GM19463 (cell line): Measurements from ENCODE around the gene CHCHD4.
A peak's percentile ranks its signal among the peaks of the same experiment; 100 is the strongest.

ENCODE experiments used
- ATAC-seq: cut with Tn5 transposase; IDR thresholded peaks from one replicate; pipeline ENCODE4 v1.9.1; 2021; ENCODE audit warnings: mild to moderate bottlenecking, moderate library complexity; ENCODE audit not compliant: unreplicated experiment

Gene CHCHD4

DNA sequence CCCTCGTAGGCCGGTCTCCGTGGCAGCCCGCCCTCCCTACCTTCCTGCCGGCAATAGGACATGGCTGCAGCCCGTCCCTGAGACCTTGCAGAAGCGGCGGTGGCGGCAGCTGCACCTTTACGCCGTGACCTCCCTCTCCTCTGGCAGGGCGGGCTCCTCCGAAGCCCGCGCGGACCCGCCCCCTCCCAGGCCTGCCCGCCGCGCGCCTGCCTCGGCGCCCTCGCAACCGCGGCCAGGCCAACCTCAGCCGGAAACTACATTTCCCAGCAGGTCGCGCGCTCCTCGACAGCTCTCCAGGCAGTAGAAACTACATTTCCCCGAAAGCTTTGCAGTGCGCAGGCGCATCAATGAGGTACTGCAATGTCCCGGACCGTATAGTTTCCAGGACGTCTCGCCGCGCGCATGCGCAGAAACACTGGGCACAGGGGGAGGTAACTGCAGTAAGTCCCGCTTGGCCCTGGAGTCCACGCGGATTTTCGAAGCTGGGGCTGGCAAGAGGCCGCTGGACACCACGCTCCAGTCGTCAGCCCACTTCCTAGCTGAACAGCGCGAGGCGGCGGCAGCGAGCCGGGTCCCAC, at the start of gene CHCHD4, which contains the start of gene TMEM43:
CHCHD4 (minus strand) TSS at position 256 of the 578 bp plus-strand sequence; CDS start at position 62, 194 bp downstream.
TMEM43 (plus strand) TSS at position 438 of the 578 bp plus-strand sequence. CDS start 142 bp downstream, outside the sequence.
- peak; percentile 84 for ATAC-seq

DNA sequence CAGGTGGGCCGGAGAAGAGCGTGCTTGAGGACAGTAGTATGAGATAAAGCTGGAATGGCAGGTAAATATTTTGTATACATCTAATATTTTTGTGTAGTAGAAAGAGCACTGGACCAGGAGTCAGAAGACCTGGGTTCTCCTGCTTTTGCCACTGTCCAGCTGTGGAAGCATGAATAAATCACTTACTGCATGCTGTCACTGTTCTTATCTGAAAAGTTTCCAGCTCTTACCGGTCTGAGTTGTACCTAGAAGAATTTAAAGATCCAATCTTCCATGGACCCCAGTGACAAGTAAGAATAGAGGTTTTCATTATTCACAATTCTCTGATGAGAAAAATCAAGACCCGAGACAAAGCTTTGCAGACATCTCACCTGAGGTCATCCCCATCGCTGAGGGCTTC, 47.8 kb upstream of the CHCHD4 start:
- no peak for ATAC-seq

DNA sequence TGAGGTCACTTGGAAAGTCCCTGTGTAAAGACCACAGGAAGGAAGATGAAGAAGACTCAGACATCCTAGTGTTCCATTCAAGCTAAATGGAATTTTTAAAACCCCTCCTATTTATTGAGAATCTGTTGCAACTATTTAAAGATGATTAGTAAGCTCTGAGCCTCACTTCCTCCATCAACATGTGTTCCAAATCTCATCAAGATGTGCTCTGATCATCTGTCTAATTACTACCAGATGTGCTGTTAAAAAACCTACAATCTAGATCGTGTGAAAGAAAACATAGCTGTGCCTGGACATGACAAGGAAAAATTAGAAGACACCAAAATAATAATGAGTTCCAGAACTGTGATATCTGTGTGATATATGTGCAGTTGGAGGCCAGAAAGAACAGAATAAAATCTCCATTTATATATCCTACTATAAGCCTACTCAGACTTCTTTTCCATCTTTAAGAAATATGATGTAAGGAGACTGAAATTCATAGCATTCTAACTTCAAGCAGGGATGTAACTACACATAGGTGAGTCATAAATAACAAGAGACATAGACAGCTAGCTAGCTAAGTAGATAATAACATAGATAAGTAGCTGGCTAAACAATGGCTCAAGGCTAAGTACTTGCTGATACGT, 46.0 kb upstream of the CHCHD4 start:
- no peak for ATAC-seq

DNA sequence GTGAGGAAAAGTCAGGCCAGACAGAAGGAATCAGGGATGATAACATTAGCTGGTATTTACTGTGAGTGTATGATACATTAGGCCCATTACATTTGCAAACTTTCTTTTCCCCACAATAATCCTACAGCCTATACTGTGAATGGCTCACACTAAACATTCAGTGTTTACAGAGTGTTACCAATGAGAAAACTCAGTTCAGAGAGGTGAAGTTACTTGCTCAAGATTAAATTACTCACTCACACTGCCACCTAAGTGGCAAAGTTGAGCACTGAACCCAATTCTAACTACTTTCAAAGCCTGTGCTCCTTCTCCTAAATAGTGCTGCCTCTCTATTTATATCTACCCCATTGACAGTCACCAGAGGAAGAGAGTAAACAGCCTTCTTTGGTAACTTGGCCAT, 45.2 kb upstream of the CHCHD4 start:
- ATAC-seq: no peak

DNA sequence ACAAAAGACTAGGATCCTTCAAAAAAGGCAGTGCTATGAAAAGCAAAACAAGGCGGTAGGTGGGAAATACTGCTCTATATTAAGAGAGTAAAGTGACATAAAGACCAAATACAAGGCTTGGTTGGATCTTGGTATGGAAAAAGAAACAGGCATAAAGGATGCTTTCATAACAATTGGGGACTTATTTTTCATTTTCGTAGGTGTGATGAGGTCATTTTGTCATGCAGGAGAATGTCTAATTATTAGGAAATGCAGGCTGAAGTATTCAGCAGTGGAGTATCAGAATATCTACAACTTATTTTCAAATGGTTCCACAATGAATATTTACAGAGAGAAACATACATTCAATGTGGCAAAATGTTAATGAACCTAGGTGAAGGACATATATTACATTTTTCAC, 44.8 kb upstream of the CHCHD4 start:
- no peak for ATAC-seq

GRCh38 chr3:14166877-14167603, 42.4 kb upstream of the CHCHD4 start:
- ATAC-seq: no peak

DNA sequence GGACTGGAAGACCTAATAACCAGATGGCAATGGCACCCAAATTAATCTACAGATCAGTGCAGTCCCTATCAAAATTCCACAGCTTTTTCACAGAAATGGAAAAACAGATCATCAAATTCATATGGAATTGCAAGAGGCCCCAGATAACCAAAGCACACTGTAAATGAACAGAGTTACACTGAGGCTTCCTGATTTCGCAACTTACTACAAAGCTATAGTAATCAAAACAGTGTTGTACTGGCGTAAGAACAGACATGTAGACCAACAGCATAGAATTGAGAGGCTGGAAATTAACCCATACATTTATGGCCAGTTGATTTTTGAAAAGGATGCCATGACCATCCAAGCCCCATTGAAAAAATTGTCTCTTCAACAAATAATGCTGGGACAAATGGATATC, 37.5 kb upstream of the CHCHD4 start:
- no peak for ATAC-seq

GRCh38 chr3:14161282-14161681, 36.6 kb upstream of the CHCHD4 start:
- ATAC-seq: no peak

- no peak for ATAC-seq
Measured at GRCh38 chr3:14159426-14159825, 34.8 kb upstream of the CHCHD4 start.

DNA sequence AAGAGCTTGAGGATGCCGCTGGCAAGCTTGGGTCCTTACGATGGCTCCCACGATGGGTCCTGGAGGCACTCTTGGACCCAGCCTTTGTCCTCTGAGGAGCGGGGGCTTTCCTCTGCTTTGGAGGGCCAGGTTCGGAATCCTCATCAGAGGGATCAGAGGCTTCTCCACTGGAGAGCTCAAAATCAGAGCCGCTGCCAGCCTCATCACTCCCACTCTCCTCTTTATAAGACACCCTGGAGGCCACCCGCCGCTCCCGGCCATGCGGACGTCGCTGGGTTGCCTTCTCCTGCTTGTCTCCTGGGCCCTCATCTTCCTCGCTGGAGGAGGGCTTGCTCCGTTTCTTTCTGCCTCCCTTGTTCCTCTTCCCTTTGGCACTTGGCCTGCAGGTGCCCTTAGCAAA, 33.7 kb upstream of the CHCHD4 start:
- no peak for ATAC-seq

DNA sequence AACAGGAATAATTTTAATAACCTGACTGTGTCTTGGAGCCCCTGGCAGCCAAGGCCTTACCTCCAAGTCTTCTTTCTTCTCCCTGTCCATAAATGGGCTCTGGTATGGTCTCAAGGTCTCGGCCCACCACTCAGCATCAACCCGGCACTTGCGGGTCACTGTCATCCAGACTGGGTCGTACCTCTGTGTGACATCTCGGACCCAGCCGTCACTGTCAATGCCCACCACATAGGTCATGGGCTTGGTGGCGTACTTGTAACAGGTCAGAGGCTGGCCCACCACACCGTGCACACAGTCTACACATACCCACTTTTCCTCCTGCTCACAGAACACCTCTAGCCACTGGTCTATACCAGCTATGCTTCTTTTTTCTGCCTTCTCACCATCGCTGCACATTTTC, 33.3 kb upstream of the CHCHD4 start:
- ATAC-seq: no peak

DNA sequence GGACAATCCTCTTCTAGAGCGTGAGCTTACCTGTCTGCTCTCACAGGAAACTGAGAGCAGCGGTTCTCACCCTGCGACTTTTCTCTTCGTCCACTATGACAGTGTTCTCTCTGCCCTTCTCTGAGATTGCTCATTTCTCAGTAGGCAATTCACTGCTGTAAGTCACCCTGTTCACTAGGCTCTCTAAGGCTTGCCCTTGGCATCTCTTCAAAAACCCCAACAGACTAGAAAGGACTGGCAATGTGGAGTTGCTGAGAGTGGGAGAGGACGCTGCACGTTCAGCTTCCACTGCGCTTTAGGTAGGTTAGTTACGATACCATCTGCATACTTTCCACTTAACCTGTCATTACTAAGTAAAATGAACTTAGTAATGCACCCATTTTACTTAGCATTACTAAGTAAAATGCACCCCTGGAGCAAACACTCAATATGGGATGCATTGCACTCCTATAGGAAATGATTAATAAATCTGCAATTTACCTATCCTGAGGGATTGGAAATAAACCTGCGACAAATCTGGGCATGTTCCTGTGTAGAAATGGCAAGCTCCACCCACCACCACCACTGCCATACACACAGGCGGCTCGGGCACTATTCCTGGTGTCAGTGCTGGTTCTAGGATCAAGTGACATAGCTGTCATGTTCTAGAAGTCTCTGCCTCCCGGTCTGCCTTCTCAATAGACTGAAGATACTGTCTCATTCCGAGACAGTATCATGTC, 32.3 kb upstream of the CHCHD4 start:
- no peak for ATAC-seq

- ATAC-seq: no peak
Measured at GRCh38 chr3:14156201-14156600, 31.5 kb upstream of the CHCHD4 start.

GRCh38 chr3:14154895-14155440, 30.3 kb upstream of the CHCHD4 start:
- no peak for ATAC-seq

GRCh38 chr3:14154276-14154675, 29.6 kb upstream of the CHCHD4 start:
- no peak for ATAC-seq

DNA sequence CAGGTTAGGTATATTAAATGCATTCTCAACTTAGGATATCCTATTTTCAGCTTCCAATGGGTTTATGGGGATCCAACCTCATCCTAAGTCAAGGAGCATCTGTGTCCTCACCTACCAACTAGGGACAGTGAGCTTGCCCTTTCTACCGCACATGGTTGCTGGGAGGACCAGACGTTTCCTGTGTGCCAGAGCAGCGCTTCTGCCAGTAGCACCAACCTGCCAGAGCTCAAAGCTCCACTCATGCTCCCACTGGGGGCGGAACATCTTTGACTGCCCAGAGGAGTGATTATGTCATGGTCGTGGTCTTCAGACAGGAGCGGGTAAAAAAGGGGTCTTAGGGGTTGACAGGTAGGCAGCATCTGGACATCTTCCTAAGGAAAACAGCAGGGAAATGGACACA, 29.0 kb upstream of the CHCHD4 start:
- ATAC-seq: no peak

GRCh38 chr3:14152963-14153355, 28.3 kb upstream of the CHCHD4 start:
- no peak for ATAC-seq

DNA sequence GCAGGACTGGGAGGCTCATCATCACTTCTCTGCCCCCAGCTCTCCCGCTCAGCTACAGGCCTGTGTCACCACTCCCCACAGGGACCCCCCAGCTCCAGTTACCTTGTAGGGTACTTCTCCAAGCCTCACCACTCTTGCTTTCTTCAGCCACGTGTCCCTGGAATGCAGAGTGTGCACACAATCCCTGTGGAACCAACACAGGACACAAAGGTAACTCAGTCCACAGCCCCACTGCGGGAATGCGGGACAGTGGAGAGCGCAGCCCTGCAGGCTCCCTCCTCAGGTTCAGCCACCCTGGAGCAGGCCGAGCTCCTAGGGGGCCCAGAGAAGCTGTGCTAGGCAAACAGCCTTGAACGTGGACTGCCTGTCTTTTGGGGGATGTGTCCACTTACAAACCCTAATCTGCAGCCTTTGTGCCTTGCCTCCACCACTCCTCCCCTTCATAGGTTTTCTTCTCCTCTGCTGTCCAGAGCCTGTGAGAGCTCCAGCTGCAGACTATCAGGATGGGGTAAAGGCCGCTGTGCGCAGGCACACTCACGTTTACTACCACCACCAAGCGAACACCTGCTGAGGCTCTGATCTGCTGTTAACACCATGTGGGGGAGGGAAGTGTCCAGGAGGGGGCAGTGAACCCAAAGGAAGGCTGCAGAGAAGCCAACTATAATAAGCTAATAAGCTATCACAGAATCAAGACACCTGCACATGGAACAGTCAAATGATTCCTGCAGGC, 27.7 kb upstream of the CHCHD4 start:
- no peak for ATAC-seq

DNA sequence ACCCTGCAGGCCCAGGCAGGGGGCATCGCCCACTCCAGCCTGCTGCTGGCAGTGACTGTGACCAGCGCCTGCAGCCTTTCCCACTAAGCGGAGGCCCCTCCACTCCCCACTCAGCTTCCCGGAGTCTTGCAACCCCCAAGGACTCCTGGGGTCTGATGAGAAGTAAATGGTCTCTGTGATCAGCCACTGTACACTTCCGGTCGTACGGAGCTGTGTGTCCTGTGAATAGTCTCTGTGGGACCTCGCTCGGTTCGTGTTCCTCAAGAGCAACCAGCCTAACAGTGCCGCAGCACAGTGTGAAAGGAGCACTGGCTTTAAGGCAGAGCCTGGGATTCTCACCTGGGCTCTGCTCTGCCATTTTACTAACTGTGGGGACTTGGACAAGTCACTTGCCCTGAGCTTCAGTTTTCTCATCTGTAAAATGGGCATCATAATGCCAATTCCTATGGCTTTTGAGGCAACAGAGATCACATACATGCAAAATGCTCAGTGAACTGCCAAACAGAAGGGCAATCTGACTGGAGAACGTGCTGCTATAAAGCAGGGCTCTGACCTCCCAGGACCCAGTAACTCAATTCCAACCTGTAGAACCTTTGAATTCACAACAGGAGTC, 26.9 kb upstream of the CHCHD4 start:
- ATAC-seq: no peak
